Activated CD4-positive, alpha-beta memory T cell treated with anti-CD3 and anti-CD28 coated beads for 36 hours (primary cell): Measurements from ENCODE around the gene PNPLA7. TPM values are rescaled to one million over a fixed set of nuclear protein-coding genes. Genes with fewer than 3 reads are reported as not detected.

Experiments
- CTCF ChIA-PET: fragments of 350-600 bp; sonication (Branson Sonifier 250); formaldehyde crosslinking; loops from one replicate; lab custom pipeline; 2021; ENCODE audit warnings: antibody characterized with exemption, inconsistent platforms; lab: Charles Lee
- POLR2A ChIA-PET: fragments of 350-600 bp; sonication (Branson Sonifier 250); formaldehyde crosslinking; loops from one replicate; lab custom pipeline; 2021; ENCODE audit warnings: antibody characterized with exemption; lab: Charles Lee
- DNase-seq: peaks from one replicate; pipeline ENCODE4 v3.0.0-alpha.2; 2020
- H3K27ac Mint-ChIP-seq: one replicate; pipeline ENCODE4 v1.8.0; 2021; ENCODE audit warnings: mixed read lengths
- H3K27me3 Mint-ChIP-seq: one replicate; pipeline ENCODE4 v1.8.0; 2021; ENCODE audit warnings: mixed read lengths
- H3K36me3 Mint-ChIP-seq: one replicate; pipeline ENCODE4 v1.8.0; 2021; ENCODE audit warnings: mixed read lengths
- H3K4me1 Mint-ChIP-seq: one replicate; pipeline ENCODE4 v1.8.0; 2021; ENCODE audit warnings: low read depth, mixed read lengths
- H3K4me3 Mint-ChIP-seq: one replicate; pipeline ENCODE4 v1.8.0; 2021; ENCODE audit warnings: mild to moderate bottlenecking, mixed read lengths
- H3K9me3 Mint-ChIP-seq: one replicate; pipeline ENCODE4 v1.8.0; 2021; ENCODE audit warnings: mixed read lengths
- intact Hi-C: fragments of 100-400 bp; cut with micrococcal nuclease; formaldehyde crosslinking; loops from one replicate; pipeline ENCODE4 v1.15.1; 2023
- total RNA-seq, 2 experiments: library from RNA; stranded (reverse); gene quantifications; one replicate each; pipeline ENCODE4 v1.2.3, GENCODE V29; 2021

PNPLA7 gene
- total RNA-seq, 2 experiments from 2014 or later, result 3.1 to 4.0 TPM

- Mint-ChIP-seq H3K4me3 (peak overlapping the region; percentile 12), H3K27ac (no peak overlapping the region), H3K9me3 (no peaks in the 10 kb centered on the region), H3K27me3 (no peaks in the 10 kb centered on the region), H3K36me3 (peaks cover 3% of the 10 kb centered on the region), H3K4me1 (peaks cover 27% of the 10 kb centered on the region)
- no peak for DNase-seq
- ChIA-PET CTCF (interaction anchor here (0.6 kb wide), 1 partner anchor 35 kb away, joined by 3 read pairs; the partner anchor contains the start of genes EXD3 and NOXA1), POLR2A (no interaction called here)
- intact Hi-C loops, result loop anchor here (2.0 kb wide), 1 partner anchor 35 kb away; the partner anchor contains the start of genes EXD3 and NOXA1
Observed at GRCh38 chr9:137457406-137458193, 92.6 kb downstream of the PNPLA7 start.

DNA sequence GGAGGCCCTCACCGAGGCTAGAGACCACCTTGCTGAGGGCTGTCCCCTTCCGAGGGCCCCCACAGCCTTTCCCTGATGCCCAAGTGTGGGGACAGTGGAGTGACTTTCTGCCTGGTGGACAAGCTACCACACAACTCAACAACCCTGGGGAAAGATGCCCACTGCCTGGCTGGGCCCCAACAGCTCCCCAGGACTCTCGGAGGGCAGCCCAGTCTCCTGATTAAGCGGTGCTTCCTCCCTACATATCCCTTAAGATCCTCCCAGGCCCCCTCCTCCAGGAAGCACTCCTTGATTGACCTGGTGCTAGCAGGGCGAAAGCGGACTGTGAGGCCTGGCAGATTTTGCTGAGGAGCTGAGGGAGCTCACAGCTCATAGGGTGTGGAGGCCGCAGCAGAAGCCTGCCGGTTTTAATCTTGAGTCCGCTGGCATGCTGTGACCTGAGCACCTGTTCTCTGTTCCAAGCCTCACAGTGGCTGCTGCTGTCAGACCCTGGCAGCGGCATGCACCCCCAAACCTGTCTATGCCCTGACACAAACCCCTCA, 93.3 kb downstream of the PNPLA7 start:
- H3K36me3 Mint-ChIP-seq, result peaks cover 5% of the 10 kb centered on the region
- intact Hi-C loops, result no loop called here
- H3K27ac Mint-ChIP-seq, result no peak overlapping the region
- DNase-seq, result no peak
- POLR2A ChIA-PET, result no interaction called here
- H3K4me1 Mint-ChIP-seq, result peaks cover 29% of the 10 kb centered on the region
- H3K27me3 Mint-ChIP-seq, result no peaks in the 10 kb centered on the region
- no peak overlapping the region for H3K4me3 Mint-ChIP-seq
- CTCF ChIA-PET, result interaction anchor here (1.7 kb wide), 1 partner anchor 34 kb away, joined by 5 read pairs; the partner anchor contains the start of genes EXD3 and NOXA1
- H3K9me3 Mint-ChIP-seq, result no peaks in the 10 kb centered on the region

GRCh38 chr9:137456061-137456863, 93.9 kb downstream of the PNPLA7 start:
- H3K27ac Mint-ChIP-seq, result no peak overlapping the region
- H3K4me3 Mint-ChIP-seq, result no peak overlapping the region
- H3K27me3 Mint-ChIP-seq, result no peaks in the 10 kb centered on the region
- H3K4me1 Mint-ChIP-seq, result peaks cover 28% of the 10 kb centered on the region
- CTCF ChIA-PET, result interaction anchor here (1.7 kb wide), 1 partner anchor 33 kb away, joined by 5 read pairs; the partner anchor contains the start of genes EXD3 and NOXA1
- POLR2A ChIA-PET, result no interaction called here
- DNase-seq, result no peak
- H3K36me3 Mint-ChIP-seq, result peaks cover 5% of the 10 kb centered on the region
- no peaks in the 10 kb centered on the region for H3K9me3 Mint-ChIP-seq
- intact Hi-C loops, result no loop called here

- H3K27me3 Mint-ChIP-seq, result no peaks in the 10 kb centered on the region
- H3K9me3 Mint-ChIP-seq, result no peaks in the 10 kb centered on the region
- ChIA-PET POLR2A (no interaction called here), CTCF (interaction anchor here (1.7 kb wide), 1 partner anchor 32 kb away, joined by 5 read pairs; the partner anchor contains the start of genes EXD3 and NOXA1)
- H3K4me1 Mint-ChIP-seq, result peaks cover 20% of the 10 kb centered on the region
- no peak overlapping the region for H3K27ac Mint-ChIP-seq
- intact Hi-C loops, result no loop called here
- peaks cover 5% of the 10 kb centered on the region for H3K36me3 Mint-ChIP-seq
- no peak for DNase-seq
- no peak overlapping the region for H3K4me3 Mint-ChIP-seq
Observed at GRCh38 chr9:137455359-137455991, 94.7 kb downstream of the PNPLA7 start.

- POLR2A ChIA-PET, result interaction anchor here (1.2 kb wide), 1 partner anchor 32 kb away, joined by 4 read pairs; the partner anchor contains the start of genes EXD3 and NOXA1
- DNase-seq, result no peak
- Mint-ChIP-seq H3K9me3 (no peaks in the 10 kb centered on the region), H3K27ac (no peak overlapping the region), H3K27me3 (no peaks in the 10 kb centered on the region), H3K4me3 (peak overlapping the region; percentile 41), H3K36me3 (peaks cover 5% of the 10 kb centered on the region), H3K4me1 (peaks cover 22% of the 10 kb centered on the region)
- CTCF ChIA-PET, result no interaction called here
- intact Hi-C loops, result no loop called here
Observed at GRCh38 chr9:137454597-137455358, 95.4 kb downstream of the PNPLA7 start.

DNA sequence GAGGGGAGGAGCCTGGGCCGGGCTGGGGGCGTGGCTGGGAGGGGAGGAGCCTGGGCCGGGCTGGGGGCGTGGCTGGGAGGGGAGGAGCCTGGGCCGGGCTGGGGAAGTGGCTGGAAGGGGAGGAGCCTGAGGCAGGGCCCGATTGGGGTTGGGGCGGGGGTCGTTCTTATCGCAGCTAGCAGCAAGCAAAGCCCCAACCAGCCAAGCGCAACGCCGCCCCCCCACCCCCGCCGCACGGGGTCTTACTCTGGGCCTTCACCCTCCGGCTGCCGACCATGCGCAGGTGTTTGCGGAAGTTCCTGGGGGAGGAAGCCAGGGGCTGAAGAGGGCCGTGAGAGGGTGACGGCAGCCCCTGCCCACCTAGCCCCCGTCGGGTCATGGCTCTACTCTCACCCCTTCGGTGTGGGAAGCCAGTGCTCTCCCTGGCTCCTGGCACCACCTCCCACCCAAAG, 96.0 kb downstream of the PNPLA7 start:
- H3K4me1 Mint-ChIP-seq, result peaks cover 19% of the 10 kb centered on the region
- DNase-seq, result peak; percentile 58
- intact Hi-C loops, result no loop called here
- no peaks in the 10 kb centered on the region for H3K9me3 Mint-ChIP-seq
- H3K27me3 Mint-ChIP-seq, result no peaks in the 10 kb centered on the region
- ChIA-PET POLR2A (interaction anchor here (1.2 kb wide), 1 partner anchor 31 kb away, joined by 4 read pairs; the partner anchor contains the start of genes EXD3 and NOXA1), CTCF (no interaction called here)
- H3K4me3 Mint-ChIP-seq, result peak overlapping the region; percentile 41
- no peak overlapping the region for H3K27ac Mint-ChIP-seq
- H3K36me3 Mint-ChIP-seq, result peaks cover 7% of the 10 kb centered on the region

DNA sequence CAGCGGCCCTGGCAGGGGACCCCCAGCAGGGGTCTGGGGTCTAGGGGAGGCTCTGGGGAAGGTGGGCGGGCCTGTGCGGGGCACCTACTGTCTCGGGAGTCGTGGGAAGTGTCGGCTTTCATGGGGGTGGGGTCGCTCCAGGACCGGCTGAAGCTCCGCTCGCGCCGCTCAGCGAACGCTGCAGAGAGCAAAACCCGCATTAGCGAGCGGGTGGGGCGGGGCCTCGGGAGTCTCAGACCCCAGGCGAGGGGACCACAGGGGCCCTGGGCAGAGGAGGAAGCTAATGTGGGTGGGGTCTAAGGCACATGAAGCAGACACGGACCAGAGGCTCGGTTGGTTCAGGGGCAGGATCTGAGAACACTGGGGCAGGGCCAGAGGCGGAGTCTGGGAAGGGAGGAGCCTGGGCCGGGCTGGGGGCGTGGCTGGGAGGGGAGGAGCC, 96.5 kb downstream of the PNPLA7 start:
- Mint-ChIP-seq H3K4me1 (peaks cover 19% of the 10 kb centered on the region), H3K9me3 (no peaks in the 10 kb centered on the region), H3K27ac (no peak overlapping the region), H3K4me3 (no peak overlapping the region), H3K27me3 (no peaks in the 10 kb centered on the region), H3K36me3 (peaks cover 7% of the 10 kb centered on the region)
- CTCF ChIA-PET, result interaction anchor here (1.2 kb wide), 1 partner anchor 31 kb away, joined by 5 read pairs; the partner anchor contains the start of genes EXD3 and NOXA1
- POLR2A ChIA-PET, result interaction anchor here (1.2 kb wide), 1 partner anchor 31 kb away, joined by 4 read pairs; the partner anchor contains the start of genes EXD3 and NOXA1
- DNase-seq, result peak; percentile 73
- intact Hi-C loops, result no loop called here

GRCh38 chr9:137452761-137453642, 97.2 kb downstream of the PNPLA7 start:
- no peak overlapping the region for H3K27ac Mint-ChIP-seq
- intact Hi-C loops, result no loop called here

GRCh38 chr9:137452006-137452760, 98.0 kb downstream of the PNPLA7 start:
- POLR2A ChIA-PET, result no interaction called here
- Mint-ChIP-seq H3K27ac (no peak overlapping the region), H3K4me1 (peaks cover 19% of the 10 kb centered on the region), H3K4me3 (no peak overlapping the region), H3K9me3 (no peaks in the 10 kb centered on the region), H3K36me3 (peaks cover 7% of the 10 kb centered on the region), H3K27me3 (no peaks in the 10 kb centered on the region)
- DNase-seq, result no peak
- intact Hi-C loops, result no loop called here
- CTCF ChIA-PET, result interaction anchor here (1.2 kb wide), 1 partner anchor 29 kb away, joined by 5 read pairs; the partner anchor contains the start of genes EXD3 and NOXA1

More at GRCh38 chr9:137452761-137453642, 97.2 kb downstream of the PNPLA7 start:
- Mint-ChIP-seq H3K27me3 (no peaks in the 10 kb centered on the region), H3K4me3 (no peak overlapping the region), H3K9me3 (no peaks in the 10 kb centered on the region), H3K36me3 (peaks cover 7% of the 10 kb centered on the region), H3K4me1 (peaks cover 19% of the 10 kb centered on the region)
- CTCF ChIA-PET, result interaction anchor here (1.2 kb wide), 1 partner anchor 30 kb away, joined by 5 read pairs; the partner anchor contains the start of genes EXD3 and NOXA1
- no peak for DNase-seq
- POLR2A ChIA-PET, result interaction anchor here (0.6 kb wide), 1 partner anchor 168 kb away, joined by 4 read pairs; no protein-coding TSS in a partner anchor
